ENCODE measurements around the gene ABAT.
A peak's percentile ranks its signal among the peaks of the same experiment; 100 is the strongest.
"Not testable (repeated sequence)": the region's sequence is repeated elsewhere in the genome, so short reads cannot be mapped to it uniquely, and the experiment has no call there.

Gene ABAT

GRCh38 chr16:8785408-8785807, 111.0 kb downstream of the ABAT start:
- no peak for DNase-seq (ENCODE audit: low read depth)

- DNase-seq (ENCODE audit: low read depth) = not testable (repeated sequence)
These were observed 111.9 kb downstream of the ABAT start for GRCh38 chr16:8786316-8786715.

DNA sequence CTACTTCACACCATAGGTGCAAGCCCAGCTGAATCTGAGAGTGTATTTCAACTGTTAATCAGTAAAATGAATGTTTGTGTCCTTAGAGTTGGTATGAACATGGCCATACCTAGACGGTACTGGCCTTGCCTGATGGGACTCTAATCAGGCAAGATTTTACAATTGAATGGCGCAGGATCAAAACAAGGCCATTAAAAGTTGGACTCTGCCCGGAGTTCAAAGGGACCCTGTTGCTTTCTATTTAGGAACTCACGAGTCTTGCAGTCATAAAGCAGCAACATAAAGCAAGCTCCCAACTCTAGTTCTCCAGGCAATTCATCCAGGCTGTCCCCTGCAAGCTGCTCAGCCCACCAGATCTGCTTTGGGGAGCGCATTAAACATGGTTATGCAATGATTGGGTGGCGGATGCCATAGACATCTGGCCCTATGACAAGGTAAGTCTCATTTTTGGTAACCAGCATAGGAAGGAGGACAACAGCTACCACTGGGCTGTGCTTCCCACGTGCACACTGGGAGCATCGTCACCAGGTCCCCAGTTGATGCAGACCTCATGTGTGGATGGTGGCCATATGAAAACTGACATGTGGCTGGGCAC, 114.3 kb downstream of the ABAT start:
- no peak for DNase-seq (ENCODE audit: low read depth)

GRCh38 chr16:8795091-8795490, 120.7 kb downstream of the ABAT start:
- no peak for DNase-seq (ENCODE audit: low read depth)

DNA sequence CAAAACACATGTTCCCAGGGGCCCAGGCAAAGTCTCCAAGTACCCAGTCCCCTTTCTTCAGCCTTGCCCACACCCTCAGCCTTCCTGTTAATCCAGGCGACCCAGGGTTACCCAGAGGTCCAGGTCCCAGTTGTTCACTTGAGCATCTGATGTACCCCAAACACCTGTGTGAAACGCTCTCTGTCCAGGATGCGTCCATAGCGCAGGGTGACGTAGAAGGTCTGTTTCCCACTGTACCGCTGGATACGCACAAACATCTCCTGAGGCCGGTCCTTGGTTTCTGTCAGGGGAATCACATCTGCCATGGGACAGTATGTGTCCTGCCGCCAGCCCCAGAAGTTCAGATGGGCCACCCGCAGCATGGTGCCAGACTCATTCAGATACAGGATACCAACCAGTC, 121.4 kb downstream of the ABAT start:
- no peak for DNase-seq (ENCODE audit: low read depth)

- no peak for DNase-seq (ENCODE audit: low read depth)
These were observed 122.3 kb downstream of the ABAT start for GRCh38 chr16:8796469-8797363.

DNA sequence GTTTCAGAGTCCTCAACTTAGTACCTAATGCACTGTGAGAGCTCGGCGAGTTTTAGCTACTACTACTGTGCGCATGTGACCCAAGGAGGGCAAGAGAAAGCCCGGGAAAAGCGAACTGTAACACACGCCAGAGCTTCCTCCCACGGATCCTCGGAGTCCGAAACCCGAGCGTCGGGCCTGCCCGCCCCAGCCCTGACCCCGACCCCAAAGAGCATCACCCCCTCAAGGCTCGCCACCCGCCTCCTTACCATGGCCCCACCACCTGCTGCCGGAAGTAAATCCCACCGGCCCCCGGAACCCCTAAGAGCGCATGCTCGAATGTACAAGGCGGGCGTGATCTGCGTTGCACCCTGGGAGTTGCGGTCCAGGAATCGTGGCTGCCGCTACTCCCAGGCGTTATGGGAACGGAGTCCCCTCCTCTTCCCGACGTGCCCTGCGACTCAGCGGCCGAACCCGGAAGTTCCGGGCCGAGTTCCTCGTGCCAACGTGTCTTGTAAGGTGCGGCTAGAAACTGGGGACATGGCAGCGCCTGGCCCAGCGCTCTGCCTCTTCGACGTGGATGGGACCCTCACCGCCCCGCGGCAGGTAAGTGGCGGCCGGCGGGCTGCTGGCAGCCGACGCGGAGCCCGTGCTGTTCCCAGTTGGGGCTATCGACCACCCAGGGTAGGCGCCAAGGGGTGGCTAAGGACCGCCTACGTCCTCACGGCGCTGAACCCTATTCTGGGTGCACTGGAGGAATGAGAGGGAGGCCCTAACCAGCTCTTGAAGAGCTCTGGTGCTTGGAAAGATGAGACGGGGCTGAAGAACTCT, 123.2 kb downstream of the ABAT start, which contains the start of the genes PMM2 and TMEM186:
Gene PMM2, plus strand, starts transcription at position 476 of the 810 bp plus-strand sequence. Its CDS starts 44 bp downstream, at position 520.
Gene TMEM186, minus strand, starts transcription at position 276 of the 810 bp plus-strand sequence. Its CDS starts 25 bp downstream, at position 251.
- DNase-seq (ENCODE audit: low read depth) = peak; percentile 94

GRCh38 chr16:8798174-8798527, 123.7 kb downstream of the ABAT start:
- DNase-seq (ENCODE audit: low read depth) = no peak

- no peak for DNase-seq (ENCODE audit: low read depth)
These were observed 124.2 kb downstream of the ABAT start for GRCh38 chr16:8798535-8799157.

DNA sequence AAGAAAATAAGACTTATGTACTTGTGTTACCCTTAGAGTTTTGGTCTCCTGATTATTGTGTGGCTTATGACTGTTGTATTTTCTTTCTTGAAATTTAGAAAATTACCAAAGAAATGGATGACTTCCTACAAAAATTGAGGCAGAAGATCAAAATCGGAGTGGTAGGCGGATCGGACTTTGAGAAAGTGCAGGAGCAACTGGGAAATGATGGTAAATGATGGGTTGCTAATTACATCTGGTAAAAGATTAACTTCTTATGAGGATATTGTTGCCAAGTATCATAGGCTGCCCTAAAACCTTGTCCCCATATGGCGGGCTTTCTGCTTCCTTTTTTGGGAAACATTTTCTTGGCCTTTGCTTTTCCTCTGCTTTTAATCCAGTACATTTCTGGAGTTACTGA, 127.3 kb downstream of the ABAT start:
- no peak for DNase-seq (ENCODE audit: low read depth)

DNA sequence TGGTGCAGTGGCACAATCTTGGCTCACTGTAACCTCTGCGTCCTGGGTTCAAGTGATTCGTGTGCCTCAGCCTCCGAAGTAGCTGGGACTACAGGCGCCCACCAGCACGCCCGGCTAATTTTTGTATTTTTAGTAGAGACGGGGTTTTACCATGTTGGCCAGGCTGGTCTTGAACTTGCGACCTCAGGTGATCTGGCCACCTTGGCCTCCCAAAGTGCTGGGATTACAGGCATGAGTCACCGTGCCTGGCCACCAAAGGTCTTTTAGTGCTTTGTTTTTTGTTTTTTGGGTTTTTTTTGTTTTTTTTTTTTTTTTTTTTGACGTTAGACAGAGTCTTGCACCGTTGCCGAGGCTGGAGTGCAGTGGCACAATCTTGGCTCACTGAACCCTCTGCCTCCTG, 129.3 kb downstream of the ABAT start:
- DNase-seq (ENCODE audit: low read depth) = not testable (repeated sequence)

- no peak for DNase-seq (ENCODE audit: low read depth)
These were observed 129.9 kb downstream of the ABAT start for GRCh38 chr16:8804313-8804712.

DNA sequence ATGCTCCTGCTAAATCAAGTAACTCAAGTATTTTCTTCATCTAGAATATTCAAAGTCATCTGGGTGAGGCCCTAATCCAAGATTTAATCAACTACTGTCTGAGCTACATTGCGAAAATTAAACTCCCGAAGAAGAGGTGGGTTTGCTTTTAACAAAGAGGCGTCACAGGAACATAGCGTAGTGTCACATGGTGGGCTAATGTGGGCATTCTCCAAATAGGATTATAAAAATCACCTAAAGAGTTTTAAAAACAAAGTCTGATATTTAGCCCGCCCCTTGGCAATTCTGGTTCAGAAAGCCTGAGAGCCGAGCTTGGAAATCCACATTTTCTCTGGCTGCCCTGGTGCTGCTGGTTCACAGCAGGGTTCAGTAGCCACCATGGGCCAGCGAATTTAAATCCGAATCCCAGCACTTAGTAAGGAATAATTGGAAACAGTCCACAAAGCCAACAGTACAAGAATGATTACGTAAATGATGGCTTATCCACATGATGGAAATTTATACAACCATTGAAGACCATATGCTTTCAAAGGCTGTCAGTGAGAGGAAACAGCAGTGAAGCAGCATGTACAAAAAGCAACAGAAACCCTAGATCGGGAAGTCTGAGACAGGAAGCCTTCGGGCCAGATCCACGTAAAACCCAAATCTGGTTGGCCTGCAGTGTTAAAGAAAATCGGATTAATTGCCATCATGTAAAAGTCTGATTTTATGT, 132.0 kb downstream of the ABAT start:
- no peak for DNase-seq (ENCODE audit: low read depth)

- no peak for DNase-seq (ENCODE audit: low read depth)
These were observed 132.8 kb downstream of the ABAT start for GRCh38 chr16:8807189-8807588.

- DNase-seq (ENCODE audit: low read depth) = no peak
These were observed 133.6 kb downstream of the ABAT start for GRCh38 chr16:8808009-8808408.

- no peak for DNase-seq (ENCODE audit: low read depth)
These were observed 134.4 kb downstream of the ABAT start for GRCh38 chr16:8808613-8809353.

DNA sequence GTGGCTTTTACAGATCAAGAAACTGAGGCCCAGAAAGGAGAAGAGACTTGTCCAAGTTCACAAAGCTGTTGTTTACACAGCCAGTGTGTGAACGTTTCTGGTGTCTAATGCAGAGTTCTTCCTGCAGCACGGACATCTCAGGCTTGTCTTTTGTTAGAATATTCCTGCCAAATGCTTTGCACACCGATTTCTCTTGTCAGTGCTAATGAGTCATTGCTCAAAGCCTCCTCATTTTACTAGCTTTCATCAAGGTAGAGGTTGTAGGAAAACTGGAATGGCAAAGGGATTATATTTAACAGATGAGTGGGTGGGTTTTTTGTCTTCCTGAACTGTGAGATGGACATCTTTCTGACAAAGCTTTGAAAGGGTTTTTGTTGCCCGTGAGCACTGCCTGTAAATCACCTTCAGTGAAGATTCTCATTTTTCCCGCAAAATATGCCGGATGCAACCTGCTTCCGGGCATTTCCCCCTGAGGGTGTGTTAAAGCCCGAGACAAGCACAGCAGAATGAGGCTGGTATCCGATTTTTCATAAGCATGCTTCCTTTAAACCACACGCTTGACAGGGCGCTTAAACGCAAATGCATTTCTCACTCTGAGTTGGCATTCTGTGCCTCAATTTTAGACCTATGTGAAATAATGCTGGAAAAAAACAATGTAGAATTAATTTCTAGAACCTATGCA, 137.9 kb downstream of the ABAT start:
- no peak for DNase-seq (ENCODE audit: low read depth)

DNA sequence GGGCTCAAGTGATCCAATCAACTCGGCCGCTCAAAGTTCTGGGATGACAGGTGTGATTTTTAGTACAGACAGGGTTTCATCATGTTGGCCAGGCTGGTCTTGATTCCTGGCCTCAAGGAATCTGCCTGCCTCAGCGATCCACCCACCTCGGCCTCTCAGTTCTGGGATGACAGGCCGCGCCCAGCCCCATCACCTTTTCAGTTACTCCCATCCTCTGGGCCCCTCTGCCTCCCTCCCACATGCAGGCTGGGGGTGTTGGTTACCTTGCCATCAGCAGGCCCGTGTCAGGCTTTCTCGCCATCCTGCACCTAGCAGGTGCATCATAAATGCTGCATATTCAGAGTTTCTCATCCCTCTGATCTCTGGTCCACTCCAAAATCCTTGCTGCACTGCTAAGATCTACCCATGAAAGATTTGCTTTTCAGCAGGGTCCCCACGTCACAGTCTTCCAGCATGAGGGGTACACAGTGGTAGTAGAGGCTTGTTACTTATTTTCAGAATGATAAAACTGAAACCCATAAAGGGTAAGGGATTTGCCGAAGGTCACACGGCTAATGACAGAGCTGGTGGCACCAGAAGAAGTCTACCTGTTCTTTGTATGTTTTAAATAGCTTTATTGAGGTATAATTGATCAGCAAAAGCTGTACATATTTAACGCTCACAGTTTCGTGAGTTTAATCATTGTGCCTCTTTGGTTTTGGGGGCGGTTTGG, 139.8 kb downstream of the ABAT start:
- no peak for DNase-seq (ENCODE audit: low read depth)

DNA sequence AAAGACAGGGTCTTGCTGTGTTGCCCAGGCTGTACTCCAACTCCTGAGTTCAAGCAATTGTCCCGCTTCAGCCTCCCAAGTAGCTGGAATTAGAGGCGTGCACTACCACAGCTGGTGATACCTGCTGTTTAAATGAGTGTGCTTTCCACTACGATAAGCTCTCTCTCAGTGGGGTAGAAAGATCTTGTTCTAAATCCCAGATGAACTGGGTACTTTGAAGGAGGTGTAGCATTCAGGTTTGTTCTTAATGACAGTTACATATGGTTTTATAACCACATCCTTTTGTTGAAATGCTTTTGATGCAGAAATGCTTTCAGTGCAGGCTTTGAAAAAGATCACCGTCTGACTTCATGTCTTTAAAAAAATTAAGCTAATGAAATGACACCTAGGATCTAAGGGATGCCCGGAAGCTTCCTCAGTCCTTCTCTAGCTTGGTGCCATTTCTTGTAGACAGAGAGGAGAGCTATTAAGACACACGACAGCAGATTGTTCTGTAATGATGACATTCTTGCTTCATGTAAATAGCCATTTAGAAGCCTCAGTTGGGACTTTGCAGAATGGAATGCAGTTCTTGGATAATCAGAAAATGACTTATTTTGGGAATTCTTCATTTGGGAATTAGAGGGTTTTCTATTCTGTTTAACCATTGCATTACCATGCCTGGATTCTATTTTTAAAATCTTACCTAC, 142.7 kb downstream of the ABAT start:
- no peak for DNase-seq (ENCODE audit: low read depth)

All from stromal cell of bone marrow (primary cell).